Lower lobe of right lung (tissue), 2 donors: Measurements from ENCODE around the gene ANKS3. TPM values are rescaled to one million over a fixed set of nuclear protein-coding genes. Genes with fewer than 3 reads are reported as not detected.

ENCODE experiments used
- ATAC-seq, 2 donors: fragments of 200-7000 bp; cut with Tn5 transposase; one replicate each; pipeline ENCODE4 v1.9.1; 2020 to 2022; ENCODE audit warnings: mild to moderate bottlenecking in 2 of 2, moderate library complexity in 2 of 2
- DNase-seq: peaks from one replicate; pipeline ENCODE4 v3.0.0-alpha.2; 2020
- H3K27ac ChIP-seq: fragments of 200-600 bp; one replicate; pipeline ENCODE4 v1.8.0; 2022
- H3K27me3 ChIP-seq: fragments of 200-600 bp; one replicate; pipeline ENCODE4 v1.8.0; 2022; ENCODE audit warnings: low read depth
- H3K36me3 ChIP-seq: fragments of 200-600 bp; one replicate; pipeline ENCODE4 v1.8.0; 2022; ENCODE audit warnings: mild to moderate bottlenecking
- H3K4me1 ChIP-seq: fragments of 200-600 bp; one replicate; pipeline ENCODE4 v1.8.0; 2022
- H3K4me3 ChIP-seq: fragments of 200-600 bp; one replicate; pipeline ENCODE4 v1.8.0; 2022; ENCODE audit warnings: mild to moderate bottlenecking
- H3K9me3 ChIP-seq: fragments of 200-600 bp; one replicate; pipeline ENCODE4 v1.8.0; 2022
- intact Hi-C: fragments of 100-400 bp; cut with DNase I; formaldehyde crosslinking; loops from one replicate; pipeline ENCODE4 v1.11.0; 2022
- total RNA-seq: library from RNA; stranded (reverse); fragmentation: NEBNext Ultra II Directional; extraction: Animal tissue kit (Norgen Biotek cat#: 25700); gene quantifications from one replicate; pipeline ENCODE4 v1.2.1, GENCODE V29; 2021
- TF ChIP-seq, protein P1 (sequence below): fragments of 200-600 bp; IDR thresholded peaks from one replicate; pipeline ENCODE4 v1.8.0; 2022; ENCODE audit warnings: antibody characterized with exemption, mild to moderate bottlenecking
- donor health status: DM: no; HTN: yes; CAD: no; lungs with severe emphysema.

Gene ANKS3
- total RNA-seq, 1 donor from 2014 or later = 20.6 TPM

DNA sequence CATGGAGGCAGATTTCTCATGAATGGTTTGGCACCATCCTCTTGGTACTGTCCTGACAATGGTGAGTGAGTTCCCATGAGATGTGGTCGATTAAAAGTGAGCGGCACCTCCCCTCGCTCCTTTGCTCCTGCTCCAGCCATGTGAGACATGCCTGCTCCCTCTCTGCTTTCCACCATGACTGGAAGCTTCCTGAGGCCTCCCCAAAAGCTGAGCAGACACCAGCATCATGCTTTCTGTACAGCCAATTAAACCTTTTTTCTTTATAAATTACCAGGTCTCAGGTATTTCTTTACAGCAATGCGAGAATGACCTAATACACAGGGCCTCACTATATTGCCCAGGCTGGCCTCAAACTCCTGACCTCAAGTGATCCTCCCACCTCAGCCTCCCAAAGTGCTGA, 20.8 kb upstream of the ANKS3 start:
- H3K36me3 ChIP-seq = peaks cover 99% of the 10 kb centered on the region
- no peak overlapping the region for H3K4me3 ChIP-seq
- no peak overlapping the region for H3K27ac ChIP-seq
- no peaks in the 10 kb centered on the region for H3K27me3 ChIP-seq
- TF ChIP-seq, protein P1, sequence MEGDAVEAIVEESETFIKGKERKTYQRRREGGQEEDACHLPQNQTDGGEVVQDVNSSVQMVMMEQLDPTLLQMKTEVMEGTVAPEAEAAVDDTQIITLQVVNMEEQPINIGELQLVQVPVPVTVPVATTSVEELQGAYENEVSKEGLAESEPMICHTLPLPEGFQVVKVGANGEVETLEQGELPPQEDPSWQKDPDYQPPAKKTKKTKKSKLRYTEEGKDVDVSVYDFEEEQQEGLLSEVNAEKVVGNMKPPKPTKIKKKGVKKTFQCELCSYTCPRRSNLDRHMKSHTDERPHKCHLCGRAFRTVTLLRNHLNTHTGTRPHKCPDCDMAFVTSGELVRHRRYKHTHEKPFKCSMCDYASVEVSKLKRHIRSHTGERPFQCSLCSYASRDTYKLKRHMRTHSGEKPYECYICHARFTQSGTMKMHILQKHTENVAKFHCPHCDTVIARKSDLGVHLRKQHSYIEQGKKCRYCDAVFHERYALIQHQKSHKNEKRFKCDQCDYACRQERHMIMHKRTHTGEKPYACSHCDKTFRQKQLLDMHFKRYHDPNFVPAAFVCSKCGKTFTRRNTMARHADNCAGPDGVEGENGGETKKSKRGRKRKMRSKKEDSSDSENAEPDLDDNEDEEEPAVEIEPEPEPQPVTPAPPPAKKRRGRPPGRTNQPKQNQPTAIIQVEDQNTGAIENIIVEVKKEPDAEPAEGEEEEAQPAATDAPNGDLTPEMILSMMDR = no peak
- intact Hi-C loops = no loop called here
- H3K4me1 ChIP-seq = no peaks in the 10 kb centered on the region
- DNase-seq (no peak), ATAC-seq (no peak)
- no peaks in the 10 kb centered on the region for H3K9me3 ChIP-seq

DNA sequence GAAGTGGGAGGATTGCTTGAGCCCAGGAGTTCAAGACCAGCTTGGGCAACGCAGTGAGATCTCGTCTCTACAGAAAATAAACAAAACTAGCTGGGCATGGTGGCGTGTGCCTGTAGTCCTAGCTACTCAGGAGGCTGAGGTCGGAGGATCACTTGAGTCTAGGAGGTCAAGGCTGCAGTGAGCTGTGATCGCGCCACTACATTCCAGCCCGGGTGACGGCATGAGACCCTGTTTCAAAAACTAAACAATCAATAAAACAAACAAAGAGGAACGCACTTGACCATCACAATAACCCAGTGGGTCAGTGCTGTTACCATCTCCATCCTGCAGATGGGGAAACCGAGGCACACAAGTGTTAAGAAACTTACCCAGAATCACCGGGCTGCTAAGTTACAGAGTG, 19.2 kb upstream of the ANKS3 start:
- Histone ChIP-seq H3K9me3 (no peaks in the 10 kb centered on the region), H3K4me1 (no peaks in the 10 kb centered on the region), H3K27ac (no peak overlapping the region), H3K4me3 (no peak overlapping the region), H3K36me3 (peaks cover 92% of the 10 kb centered on the region), H3K27me3 (no peaks in the 10 kb centered on the region)
- no peak for ATAC-seq
- no peak for DNase-seq
- TF ChIP-seq, protein P1 = no peak
- intact Hi-C loops = no loop called here

DNA sequence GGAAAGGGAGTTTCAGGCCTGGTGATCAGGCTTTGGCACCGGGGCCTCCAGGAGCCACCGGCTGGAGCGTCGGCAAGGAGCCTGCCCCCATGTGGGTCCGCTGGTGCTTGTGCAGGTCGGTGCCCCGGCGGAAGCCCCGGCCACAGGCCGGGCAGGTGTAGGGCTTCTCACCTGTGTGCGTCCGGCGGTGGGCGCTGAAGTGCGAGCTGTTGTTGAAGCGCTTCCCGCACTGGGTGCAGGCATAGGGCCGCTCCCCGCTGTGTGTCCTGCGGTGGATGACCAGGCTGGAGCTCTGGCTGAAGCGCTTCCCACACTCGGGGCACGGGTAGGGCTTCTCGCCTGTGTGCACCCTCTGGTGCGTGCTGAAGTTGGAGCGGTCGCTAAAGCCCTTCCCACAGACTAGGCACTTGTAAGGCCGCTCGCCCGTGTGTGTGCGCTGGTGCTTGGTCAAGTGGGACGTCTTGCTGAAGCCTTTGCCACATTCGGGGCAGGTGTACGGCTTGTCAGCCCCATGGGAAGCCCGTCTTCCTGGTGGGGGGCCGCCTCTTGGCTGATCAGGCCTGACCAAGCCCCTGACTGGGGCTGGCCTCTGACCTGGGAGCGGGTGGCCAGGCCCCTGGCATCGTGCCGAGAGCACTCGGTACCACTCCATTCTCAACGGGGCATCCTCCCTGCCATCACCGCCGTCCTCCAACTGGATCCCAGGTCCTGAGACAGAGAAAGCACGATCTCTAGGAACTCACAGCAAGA, 18.5 kb upstream of the ANKS3 start:
- peak in 1 of 2 donors; percentile 30 for ATAC-seq

DNA sequence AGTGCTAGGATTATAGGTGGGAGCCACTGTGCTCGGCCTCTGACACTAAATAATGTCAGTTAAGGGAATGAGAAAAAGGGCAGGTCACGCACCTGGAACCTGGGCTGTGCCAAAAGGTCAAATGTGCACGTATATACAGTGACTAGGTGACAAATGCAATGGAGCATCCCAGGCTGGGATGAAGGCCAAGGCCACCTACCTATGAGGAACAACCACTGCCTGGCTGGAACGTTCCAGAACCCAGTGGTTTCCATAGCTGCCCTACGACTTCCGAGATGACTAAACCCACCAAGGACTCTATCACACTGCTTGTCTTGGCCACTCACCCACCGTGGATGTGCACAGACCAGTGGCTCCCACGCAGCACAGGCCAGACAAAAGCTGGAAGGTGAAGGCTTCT, 16.8 kb upstream of the ANKS3 start:
- no peaks in the 10 kb centered on the region for H3K27me3 ChIP-seq
- TF ChIP-seq, protein P1 = no peak
- H3K4me3 ChIP-seq = no peak overlapping the region
- no peaks in the 10 kb centered on the region for H3K9me3 ChIP-seq
- no peak for DNase-seq
- no peaks in the 10 kb centered on the region for H3K4me1 ChIP-seq
- no peak for ATAC-seq
- H3K36me3 ChIP-seq = peaks cover 69% of the 10 kb centered on the region
- H3K27ac ChIP-seq = no peak overlapping the region
- intact Hi-C loops = no loop called here

More for the DNA sequence above, 18.5 kb upstream of the ANKS3 start:
- DNase-seq = no peak
- TF ChIP-seq, protein P1 = no peak
- H3K36me3 ChIP-seq = peaks cover 85% of the 10 kb centered on the region
- no peak overlapping the region for H3K27ac ChIP-seq
- no peaks in the 10 kb centered on the region for H3K4me1 ChIP-seq
- no peaks in the 10 kb centered on the region for H3K9me3 ChIP-seq
- intact Hi-C loops = no loop called here
- H3K27me3 ChIP-seq = no peaks in the 10 kb centered on the region
- no peak overlapping the region for H3K4me3 ChIP-seq

DNA sequence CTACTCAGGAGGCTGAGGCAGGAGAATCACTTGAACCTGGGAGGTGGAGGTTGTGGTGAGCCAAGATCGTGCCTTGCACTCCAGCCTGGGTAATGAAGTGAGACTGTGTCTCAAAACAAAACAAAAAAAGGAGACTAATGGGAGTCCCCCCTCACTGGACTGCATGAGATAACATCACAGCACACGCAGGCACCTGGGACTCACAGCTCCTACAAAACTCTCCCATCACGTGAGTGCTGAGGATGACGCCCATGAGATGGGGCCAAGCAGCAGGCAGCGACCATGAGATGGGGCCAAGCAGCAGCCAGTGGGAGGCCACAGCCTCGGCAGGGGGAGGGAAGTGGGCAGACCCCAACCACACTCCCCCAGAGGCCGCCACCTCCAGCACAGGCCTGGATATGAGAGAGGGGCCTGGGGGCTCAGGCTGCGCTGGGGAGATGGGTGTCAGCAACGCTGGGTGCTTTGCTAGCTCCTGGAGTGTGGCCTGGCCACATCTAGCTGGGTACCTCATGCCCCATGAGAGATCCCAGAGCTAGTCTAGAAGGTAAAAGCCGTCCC, 15.7 kb upstream of the ANKS3 start:
- Histone ChIP-seq H3K9me3 (no peaks in the 10 kb centered on the region), H3K4me3 (no peak overlapping the region), H3K27ac (no peak overlapping the region), H3K4me1 (no peaks in the 10 kb centered on the region), H3K36me3 (peaks cover 58% of the 10 kb centered on the region), H3K27me3 (no peaks in the 10 kb centered on the region)
- DNase-seq (no peak), ATAC-seq (no peak)
- intact Hi-C loops = no loop called here
- TF ChIP-seq, protein P1 = no peak
